Loucy (cell line): ENCODE data around the gene CYCS.

Experiments
- EZH2phosphoT487 ChIP-seq: fragments of 200-600 bp; IDR thresholded peaks from 2 replicates; pipeline ENCODE4 v1.6.1; 2018; ENCODE audit warnings: antibody characterized with exemption, mild to moderate bottlenecking, moderate library complexity, borderline replicate concordance
- TF ChIP-seq, protein P1 (sequence below): fragments of 200-600 bp; sonication (generic); conservative IDR thresholded peaks from 2 replicates; pipeline ENCODE4 v1.5.1; 2014; ENCODE audit warnings: mild to moderate bottlenecking, antibody characterized with exemption, low read length

DNA sequence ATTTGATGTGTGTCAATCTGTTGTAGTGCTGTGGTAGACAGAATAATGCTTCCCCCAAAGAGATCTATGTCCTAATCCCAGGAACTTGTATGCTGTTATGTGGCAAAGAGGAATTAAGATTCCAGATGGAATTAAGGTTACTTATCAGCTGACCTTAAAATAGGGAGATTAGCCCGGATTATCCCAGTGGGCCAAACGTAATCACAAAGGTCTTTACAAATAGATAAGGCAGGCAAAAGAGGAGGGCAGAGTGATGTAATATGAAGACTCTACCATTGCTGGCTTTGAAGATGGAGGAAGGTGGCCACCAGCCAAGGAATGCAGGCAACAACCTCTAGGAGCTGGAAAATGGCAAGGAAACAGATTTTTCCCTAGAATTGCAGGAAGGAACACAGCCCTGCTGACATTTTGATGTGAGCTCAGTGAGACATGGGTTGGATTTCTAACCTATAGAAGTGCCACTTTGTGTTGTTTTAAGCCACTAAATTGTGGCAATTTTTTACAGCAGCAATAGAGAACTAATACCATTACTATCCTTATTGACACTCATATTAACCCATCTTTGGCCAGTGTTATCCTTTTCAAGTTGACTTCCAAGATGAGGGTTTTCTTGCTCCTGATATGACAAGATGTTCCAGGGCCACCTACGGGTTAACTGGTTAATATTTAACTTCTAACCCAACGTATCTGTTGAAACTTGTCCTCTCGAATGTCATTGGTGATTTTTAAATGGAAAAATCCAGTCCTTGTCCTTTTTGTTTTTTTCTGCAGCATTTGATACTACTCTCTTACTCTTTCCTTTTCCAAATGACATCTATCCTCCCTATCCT is 29.3 kb downstream of the CYCS start:
- TF ChIP-seq, protein P1, sequence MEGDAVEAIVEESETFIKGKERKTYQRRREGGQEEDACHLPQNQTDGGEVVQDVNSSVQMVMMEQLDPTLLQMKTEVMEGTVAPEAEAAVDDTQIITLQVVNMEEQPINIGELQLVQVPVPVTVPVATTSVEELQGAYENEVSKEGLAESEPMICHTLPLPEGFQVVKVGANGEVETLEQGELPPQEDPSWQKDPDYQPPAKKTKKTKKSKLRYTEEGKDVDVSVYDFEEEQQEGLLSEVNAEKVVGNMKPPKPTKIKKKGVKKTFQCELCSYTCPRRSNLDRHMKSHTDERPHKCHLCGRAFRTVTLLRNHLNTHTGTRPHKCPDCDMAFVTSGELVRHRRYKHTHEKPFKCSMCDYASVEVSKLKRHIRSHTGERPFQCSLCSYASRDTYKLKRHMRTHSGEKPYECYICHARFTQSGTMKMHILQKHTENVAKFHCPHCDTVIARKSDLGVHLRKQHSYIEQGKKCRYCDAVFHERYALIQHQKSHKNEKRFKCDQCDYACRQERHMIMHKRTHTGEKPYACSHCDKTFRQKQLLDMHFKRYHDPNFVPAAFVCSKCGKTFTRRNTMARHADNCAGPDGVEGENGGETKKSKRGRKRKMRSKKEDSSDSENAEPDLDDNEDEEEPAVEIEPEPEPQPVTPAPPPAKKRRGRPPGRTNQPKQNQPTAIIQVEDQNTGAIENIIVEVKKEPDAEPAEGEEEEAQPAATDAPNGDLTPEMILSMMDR: no peak
- TF ChIP-seq EZH2phosphoT487: no peak
